Activated CD4-positive, alpha-beta T cell treated with anti-CD3 and anti-CD28 coated beads, Interleukin-2, amount 50 U/mL, for 48 hours (primary cell): ENCODE results near the gene SYTL3.

Source experiments
- DNase-seq, 2 experiments: peaks; one replicate each; pipeline ENCODE4 v3.0.0-alpha.2; 2020

Gene SYTL3

DNA sequence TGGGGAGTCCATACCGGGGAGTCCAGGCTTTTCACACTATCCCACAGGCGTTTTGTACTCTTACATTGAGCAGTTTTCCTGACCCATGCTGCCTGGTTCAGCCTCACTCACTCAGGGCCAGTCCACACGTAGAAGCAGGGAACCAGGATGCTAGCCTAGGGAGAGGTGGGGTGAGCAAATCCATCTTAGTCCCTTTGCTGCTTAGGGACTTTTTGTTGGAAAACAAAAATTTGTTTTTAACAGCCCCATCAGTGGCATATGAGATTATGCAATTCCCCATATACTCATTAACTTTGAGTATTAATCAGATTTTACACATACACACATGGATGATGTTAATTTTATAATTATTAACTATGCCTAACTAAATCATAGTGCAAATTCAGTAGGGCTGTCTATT is 85.2 kb downstream of the SYTL3 start:
- no peak for DNase-seq

DNA sequence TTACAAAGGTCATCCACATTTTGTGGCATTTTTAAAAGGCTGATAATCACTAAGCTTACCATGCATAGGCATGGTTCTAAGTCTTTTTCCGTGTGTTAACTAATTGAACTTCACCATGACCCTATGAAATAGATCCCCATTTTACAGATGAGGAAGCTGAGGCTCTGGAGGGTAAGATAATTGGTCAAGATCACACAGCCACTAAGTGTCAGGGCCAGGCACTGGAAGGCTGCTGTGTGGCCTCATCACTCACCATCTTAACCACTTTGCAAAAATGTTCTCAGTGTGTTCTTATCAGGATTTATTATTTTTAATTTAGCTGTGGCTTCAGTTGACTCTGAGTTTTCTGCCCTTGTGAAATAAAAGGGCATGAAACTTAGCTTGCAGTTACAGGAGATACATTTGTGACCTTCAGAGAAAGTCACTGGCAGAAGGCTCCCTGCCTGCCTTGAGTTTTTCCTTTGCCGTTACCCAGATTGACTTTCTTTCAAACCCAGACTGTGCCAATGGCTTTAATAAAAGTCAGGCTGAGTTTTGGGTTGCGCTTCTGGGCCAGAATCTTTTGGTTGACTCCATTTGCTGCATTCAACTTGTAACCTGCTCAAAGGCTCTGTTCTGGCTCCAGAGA is 87.3 kb downstream of the SYTL3 start:
- DNase-seq, result no peak

GRCh38 chr6:158737710-158738615 is 88.1 kb downstream of the SYTL3 start:
- no peak for DNase-seq

DNA sequence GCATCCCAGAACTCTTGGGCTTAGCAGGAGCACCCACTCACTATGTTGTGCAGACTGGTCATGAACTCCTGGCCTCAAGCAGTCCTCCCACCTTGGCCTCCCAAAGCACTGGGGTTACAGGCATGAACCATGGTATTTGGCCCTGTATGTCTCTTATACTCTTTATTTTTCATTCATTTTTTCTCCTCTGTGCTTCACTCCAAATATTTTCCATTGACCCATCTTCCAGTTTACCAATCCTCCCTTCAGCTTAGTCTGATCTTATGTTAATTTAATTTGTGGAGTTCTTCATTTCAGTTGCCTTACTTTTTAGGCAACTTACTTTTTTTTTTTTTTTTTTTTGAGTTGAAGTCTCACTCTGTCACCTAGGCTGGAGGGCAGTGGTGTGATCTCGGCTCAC is 89.8 kb downstream of the SYTL3 start:
- no peak for DNase-seq

- no peak for DNase-seq
Observed at GRCh38 chr6:158743033-158743651, 93.3 kb downstream of the SYTL3 start.

GRCh38 chr6:158744986-158745430 is 95.2 kb downstream of the SYTL3 start:
- no peak for DNase-seq

- DNase-seq, result no peak
Observed at GRCh38 chr6:158751224-158751623, 101.4 kb downstream of the SYTL3 start.

DNA sequence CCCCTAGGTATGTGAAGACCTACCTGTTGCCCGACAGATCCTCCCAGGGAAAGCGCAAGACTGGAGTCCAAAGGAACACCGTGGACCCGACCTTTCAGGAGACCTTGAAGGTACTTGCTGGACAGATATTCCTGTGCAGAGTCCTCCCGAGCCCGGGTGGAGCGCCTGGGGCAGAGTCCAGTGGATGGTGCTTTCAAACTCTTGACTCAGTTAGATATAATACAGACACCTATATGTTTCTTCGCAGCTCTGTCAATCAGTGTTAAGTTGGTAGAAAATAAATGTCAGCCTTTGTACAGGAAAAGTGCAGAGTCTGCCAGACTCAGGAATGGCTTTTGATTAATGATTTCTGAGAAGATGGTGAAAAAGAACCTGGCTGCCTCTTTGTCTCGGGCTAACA is 102.1 kb downstream of the SYTL3 start:
- no peak for DNase-seq

DNA sequence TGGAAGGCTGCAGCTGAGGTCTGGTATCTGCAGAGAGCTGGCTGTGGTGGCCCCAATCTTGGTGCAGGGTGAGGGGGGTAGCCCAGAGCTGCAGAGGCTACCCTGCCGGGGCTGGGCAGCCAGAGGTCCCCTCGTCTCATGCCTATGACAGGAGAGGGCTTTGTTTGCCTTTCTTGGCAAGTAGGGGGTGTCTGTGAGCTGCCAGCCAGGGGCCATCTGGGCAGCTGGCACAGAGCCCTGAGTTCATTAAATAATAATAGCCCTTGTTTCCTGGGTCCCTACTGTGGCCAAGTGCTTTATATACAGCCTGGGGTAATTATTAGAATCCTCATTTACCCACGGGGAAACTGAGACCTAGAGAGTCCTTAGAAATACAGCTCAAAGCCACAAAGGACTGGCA is 102.8 kb downstream of the SYTL3 start:
- DNase-seq, result no peak

GRCh38 chr6:158753811-158754210 is 104.0 kb downstream of the SYTL3 start:
- DNase-seq, result no peak

- DNase-seq, result no peak
Observed at GRCh38 chr6:158754738-158755137, 104.9 kb downstream of the SYTL3 start.

GRCh38 chr6:158755636-158756035 is 105.8 kb downstream of the SYTL3 start:
- DNase-seq, result no peak

- no peak for DNase-seq
Observed at GRCh38 chr6:158756126-158756525, 106.3 kb downstream of the SYTL3 start.

DNA sequence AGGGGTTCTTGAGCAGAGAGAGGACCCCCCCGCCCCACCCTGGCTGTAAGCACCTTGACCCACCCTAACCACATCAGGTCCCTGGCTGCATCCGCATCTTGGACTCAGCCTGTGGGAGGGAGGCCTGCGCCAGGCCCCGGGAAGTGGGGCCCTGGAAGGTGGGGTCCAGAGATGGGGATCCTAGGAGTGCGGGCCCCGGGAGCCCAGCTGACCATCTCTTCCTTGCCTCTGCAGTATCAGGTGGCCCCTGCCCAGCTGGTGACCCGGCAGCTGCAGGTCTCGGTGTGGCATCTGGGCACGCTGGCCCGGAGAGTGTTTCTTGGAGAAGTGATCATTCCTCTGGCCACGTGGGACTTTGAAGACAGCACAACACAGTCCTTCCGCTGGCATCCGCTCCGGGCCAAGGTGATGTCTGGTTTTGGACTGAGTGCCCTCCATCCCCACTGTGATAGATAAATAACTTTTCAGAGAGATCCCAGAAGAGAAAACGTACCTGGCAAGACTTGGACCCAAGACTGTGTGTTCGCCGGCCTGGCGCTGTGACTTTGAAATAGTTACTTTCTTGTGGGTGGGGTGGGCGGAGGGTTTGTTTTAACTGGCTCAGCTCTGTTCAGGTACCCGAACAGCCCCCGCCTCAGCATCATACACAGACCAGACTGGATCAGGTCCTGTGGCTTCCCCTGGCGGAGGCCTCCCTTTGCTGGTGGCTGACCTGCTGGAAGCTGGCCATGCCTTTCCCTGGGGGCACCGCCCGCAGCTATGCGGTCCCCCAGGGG is 107.3 kb downstream of the SYTL3 start:
- DNase-seq, result no peak

DNA sequence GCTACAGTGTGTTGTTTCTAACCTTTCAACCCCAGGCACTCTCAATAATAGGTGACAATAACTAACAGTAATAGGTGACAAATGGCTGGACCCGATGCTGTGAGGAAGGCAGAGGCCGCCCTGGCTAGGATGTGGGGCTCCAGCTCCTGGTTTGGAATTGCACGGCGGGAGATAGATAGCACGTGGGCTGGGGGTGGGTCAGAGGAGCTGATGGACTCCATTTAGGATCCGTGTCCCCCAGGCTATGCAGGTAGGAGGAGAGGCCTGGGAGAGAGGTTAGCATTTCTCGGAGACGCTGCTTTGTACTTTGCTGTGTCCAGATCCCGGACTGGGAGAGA is 107.9 kb downstream of the SYTL3 start:
- no peak for DNase-seq

GRCh38 chr6:158758451-158758860 is 108.6 kb downstream of the SYTL3 start:
- DNase-seq, result no peak

- no peak for DNase-seq
Observed at GRCh38 chr6:158758941-158759479, 109.2 kb downstream of the SYTL3 start.

GRCh38 chr6:158759966-158760617 is 110.2 kb downstream of the SYTL3 start:
- no peak for DNase-seq

DNA sequence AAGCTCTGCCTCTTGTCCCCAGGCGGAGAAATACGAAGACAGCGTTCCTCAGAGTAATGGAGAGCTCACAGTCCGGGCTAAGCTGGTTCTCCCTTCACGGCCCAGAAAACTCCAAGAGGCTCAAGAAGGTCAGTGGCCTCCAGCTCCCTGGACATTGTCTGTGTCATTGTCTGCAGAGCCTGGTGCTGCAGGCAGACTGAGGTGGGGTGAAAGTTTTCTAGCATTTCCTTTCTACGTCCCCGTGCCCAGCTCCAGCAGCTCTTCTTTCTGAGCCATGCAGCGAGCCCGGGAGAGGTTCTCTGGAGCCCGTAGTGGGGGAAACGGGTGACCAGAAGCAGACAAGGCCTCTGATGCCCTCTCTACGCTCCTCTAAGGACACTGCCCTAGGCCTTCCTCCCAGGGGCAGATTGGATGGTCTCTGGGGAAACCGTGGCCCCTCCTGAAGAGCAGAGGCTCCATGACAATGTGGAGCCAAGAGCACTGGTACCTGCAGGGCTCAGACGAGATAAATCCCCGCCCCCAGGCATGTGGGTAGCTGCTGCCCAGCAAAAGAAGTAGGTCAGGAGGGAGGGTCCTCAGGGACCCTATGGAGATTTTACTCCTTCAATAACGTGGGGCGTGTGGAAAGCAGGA is 110.9 kb downstream of the SYTL3 start:
- DNase-seq, result no peak

DNA sequence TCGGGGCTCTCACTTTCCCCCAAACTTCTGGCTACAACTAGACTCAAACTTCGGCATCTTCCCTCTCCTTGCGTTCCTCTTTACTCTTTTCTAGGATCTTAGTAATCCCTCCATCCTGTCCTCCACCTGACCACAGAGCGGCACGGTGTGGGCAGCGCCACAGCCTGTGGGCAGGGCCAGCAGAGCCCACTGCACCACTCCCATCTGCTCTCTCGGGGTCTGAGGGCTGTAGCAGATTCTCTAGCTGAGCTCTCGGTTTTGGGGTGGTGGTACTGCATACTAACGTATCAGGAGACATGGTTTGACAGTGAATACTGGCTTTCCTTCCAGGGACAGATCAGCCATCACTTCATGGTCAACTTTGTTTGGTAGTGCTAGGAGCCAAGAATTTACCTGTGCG is 111.9 kb downstream of the SYTL3 start:
- no peak for DNase-seq

- no peak for DNase-seq
Observed at GRCh38 chr6:158762787-158763433, 113.1 kb downstream of the SYTL3 start.
